Stimulated activated CD4-positive, alpha-beta T cell treated with anti-CD3 and anti-CD28 coated beads, TNF-alpha, amount 100 ng/mL, for 1 hour (primary cell): ENCODE measurements around the gene HK1.
A peak's percentile ranks its signal among the peaks of the same experiment; 100 is the strongest.
"Not testable (repeated sequence)": the region's sequence is repeated elsewhere in the genome, so short reads cannot be mapped to it uniquely, and the experiment has no call there.

Source experiments
- DNase-seq, 3 donors: peaks; one replicate each; pipeline ENCODE4 v3.0.0-alpha.2; 2020; ENCODE audit warnings: low read depth in 3 of 3, low spot score in 1 of 3

HK1 gene

GRCh38 chr10:69446650-69447151 is 168.4 kb downstream of the HK1 start:
- no peak for DNase-seq

GRCh38 chr10:69449841-69450240 is 171.5 kb downstream of the HK1 start:
- DNase-seq: no peak

GRCh38 chr10:69450395-69450794 is 172.1 kb downstream of the HK1 start:
- not testable (repeated sequence) for DNase-seq

GRCh38 chr10:69451209-69451783 is 173.0 kb downstream of the HK1 start, which contains the start of gene TSPAN15:
Gene TSPAN15 (plus strand): TSS chr10:69451465. CDS start chr10:69451595, 130 bp downstream.
- DNase-seq: peak; percentile 40 to 66 (median 65)
